HepG2 (cell line): ENCODE data around the gene ARHGEF16. TPM values are rescaled to one million over a fixed set of nuclear protein-coding genes. Genes with fewer than 3 reads are reported as not detected.

Experiments
- FOXO1 ChIP-seq: sonication (generic); formaldehyde crosslinking; IDR thresholded peaks from 2 replicates; pipeline ENCODE4 v1.4.0; 2020; ENCODE audit warnings: missing genetic modification reagents
- HOXA3 ChIP-seq: sonication (generic); formaldehyde crosslinking; IDR thresholded peaks from 2 replicates; pipeline ENCODE4 v1.5.0; 2020; ENCODE audit warnings: missing genetic modification reagents
- IKZF1 ChIP-seq: fragments of 450-650 bp; IDR thresholded peaks from 2 replicates; pipeline ENCODE4 v1.7.1; 2016
- KAT7 ChIP-seq: IDR thresholded peaks from 2 replicates; pipeline ENCODE4 v1.6.1; 2018; ENCODE audit warnings: borderline replicate concordance, missing compliant biosample characterization
- PHF21A ChIP-seq: sonication (generic); formaldehyde crosslinking; IDR thresholded peaks from 2 replicates; pipeline ENCODE4 v1.5.0; 2020; ENCODE audit warnings: mild to moderate bottlenecking, missing genetic modification reagents
- TBX2 ChIP-seq: sonication (generic); formaldehyde crosslinking; IDR thresholded peaks from 2 replicates; pipeline ENCODE4 v1.5.0; 2020; ENCODE audit warnings: missing genetic modification reagents, mild to moderate bottlenecking, borderline replicate concordance
- ZNF230 ChIP-seq: sonication (generic); formaldehyde crosslinking; IDR thresholded peaks from 2 replicates; pipeline ENCODE4 v1.4.0; 2020; ENCODE audit warnings: mild to moderate bottlenecking, missing genetic modification reagents
- ZNF337 ChIP-seq: sonication (generic); formaldehyde crosslinking; IDR thresholded peaks from 2 replicates; pipeline ENCODE4 v1.5.1; 2020; ENCODE audit warnings: missing genetic modification reagents, low read depth, mild to moderate bottlenecking, borderline replicate concordance
- ZNF430 ChIP-seq: sonication (generic); formaldehyde crosslinking; IDR thresholded peaks from 2 replicates; pipeline ENCODE4 v1.9.0; 2021; ENCODE audit warnings: mild to moderate bottlenecking, missing genetic modification reagents
- ZNF446 ChIP-seq: sonication (generic); formaldehyde crosslinking; IDR thresholded peaks from 2 replicates; pipeline ENCODE4 v1.5.0; 2020; ENCODE audit warnings: mild to moderate bottlenecking, missing genetic modification reagents
- ZNF552 ChIP-seq: sonication (generic); formaldehyde crosslinking; IDR thresholded peaks from 2 replicates; pipeline ENCODE4 v1.9.0; 2022; ENCODE audit warnings: missing genetic modification reagents, mild to moderate bottlenecking, borderline replicate concordance
- ZNF629 ChIP-seq: sonication (generic); formaldehyde crosslinking; conservative IDR thresholded peaks from 2 replicates; pipeline ENCODE4 v1.5.0; 2020; ENCODE audit warnings: missing genetic modification reagents
- ZNF660 ChIP-seq: sonication (generic); formaldehyde crosslinking; IDR thresholded peaks from 2 replicates; pipeline ENCODE4 v1.5.1; 2020; ENCODE audit warnings: mild to moderate bottlenecking, low read depth, missing genetic modification reagents, borderline replicate concordance
- polyA plus RNA-seq, 8 experiments: library from polyadenylated mRNA; depleted of rRNA in 3 of 8; stranded (reverse) in 7 of 8; unstranded in 1 of 8; fragments of >200 nt; fragmentation: Illumina TruSeq in 4 of 8; extraction: Trizol in 4 of 8; gene quantifications; 2 replicates each; pipeline versions ENCODE4 v1.2.1 to v1.2.3, GENCODE V29; 2011 to 2016; ENCODE audit warnings: low read depth in 4 of 8, missing spikeins in 1 of 8, mixed read lengths in 1 of 8; ENCODE audit not compliant: insufficient read depth in 1 of 8
- total RNA-seq, 5 experiments: library from RNA; depleted of rRNA; stranded (reverse); fragments of >200 nt; fragmentation: Illumina TruSeq; extraction: Trizol; gene quantifications; 2 replicates each; pipeline ENCODE4 v1.2.3, GENCODE V29; 2016; ENCODE audit warnings: low read depth in 1 of 5
- TF ChIP-seq, protein P1 (sequence below): sonication (generic); formaldehyde crosslinking; IDR thresholded peaks from 2 replicates; pipeline ENCODE4 v1.4.0; 2020; ENCODE audit warnings: mild to moderate bottlenecking, missing genetic modification reagents, borderline replicate concordance
- TF ChIP-seq, protein P2 (sequence below): sonication (generic); formaldehyde crosslinking; IDR thresholded peaks from 2 replicates; pipeline ENCODE4 v1.4.0; 2020; ENCODE audit warnings: missing genetic modification reagents
- TF ChIP-seq, protein P3 (sequence below): sonication (generic); formaldehyde crosslinking; IDR thresholded peaks from 2 replicates; pipeline ENCODE4 v1.5.0; 2020; ENCODE audit warnings: missing genetic modification reagents
- TF ChIP-seq, protein P4 (sequence below): sonication (generic); formaldehyde crosslinking; IDR thresholded peaks from 2 replicates; pipeline ENCODE4 v1.8.1; 2023; ENCODE audit warnings: mild to moderate bottlenecking, missing genetic modification reagents
- TF ChIP-seq, protein P5 (sequence below): IDR thresholded peaks from 2 replicates; pipeline ENCODE4 v1.6.1; 2016; ENCODE audit warnings: low read depth, borderline replicate concordance

The ARHGEF16 gene
- total and polyA plus RNA-seq, 2 of the 13 experiments (the other 11 are each of a cell fraction or from before 2014, with no cell fraction given) = 20.3 to 39.9 TPM

DNA sequence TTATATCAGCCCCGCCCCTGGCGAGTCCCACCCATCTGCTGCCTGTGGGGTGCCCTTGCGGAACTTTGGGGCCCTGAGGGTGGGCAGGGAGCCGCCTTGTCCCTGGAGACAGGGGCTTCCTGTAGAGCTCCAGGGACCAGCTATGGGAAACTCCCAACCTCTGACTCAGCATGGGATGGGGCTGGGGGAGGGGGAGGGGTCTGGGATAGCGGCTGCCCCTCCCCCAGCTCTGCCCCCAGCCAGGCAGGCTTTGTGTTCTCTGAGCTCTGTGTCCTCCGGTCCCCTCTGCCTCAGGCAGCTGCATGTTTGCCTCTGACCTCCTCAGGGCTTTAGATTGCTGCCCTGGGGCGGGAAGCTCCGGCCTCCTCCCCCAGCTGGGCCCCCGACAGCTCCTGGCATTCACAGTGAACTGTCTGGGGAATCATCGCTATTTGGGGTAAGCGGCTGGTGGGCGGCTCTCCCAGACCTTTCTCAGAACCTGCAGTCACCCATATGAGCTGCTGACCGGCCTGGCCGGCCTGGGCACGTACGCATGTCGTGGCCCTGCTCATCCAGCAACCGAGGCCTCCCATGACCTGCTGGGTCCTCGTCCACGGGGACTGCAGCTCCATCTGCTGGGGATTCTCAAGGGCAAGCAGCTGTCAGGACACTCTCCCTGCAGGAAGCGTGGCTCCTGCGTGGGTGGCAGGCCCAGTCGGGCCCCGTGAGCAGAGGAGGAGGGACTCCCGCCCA lies 17.1 kb downstream of the ARHGEF16 start (continued):
- TF ChIP-seq, protein P1, sequence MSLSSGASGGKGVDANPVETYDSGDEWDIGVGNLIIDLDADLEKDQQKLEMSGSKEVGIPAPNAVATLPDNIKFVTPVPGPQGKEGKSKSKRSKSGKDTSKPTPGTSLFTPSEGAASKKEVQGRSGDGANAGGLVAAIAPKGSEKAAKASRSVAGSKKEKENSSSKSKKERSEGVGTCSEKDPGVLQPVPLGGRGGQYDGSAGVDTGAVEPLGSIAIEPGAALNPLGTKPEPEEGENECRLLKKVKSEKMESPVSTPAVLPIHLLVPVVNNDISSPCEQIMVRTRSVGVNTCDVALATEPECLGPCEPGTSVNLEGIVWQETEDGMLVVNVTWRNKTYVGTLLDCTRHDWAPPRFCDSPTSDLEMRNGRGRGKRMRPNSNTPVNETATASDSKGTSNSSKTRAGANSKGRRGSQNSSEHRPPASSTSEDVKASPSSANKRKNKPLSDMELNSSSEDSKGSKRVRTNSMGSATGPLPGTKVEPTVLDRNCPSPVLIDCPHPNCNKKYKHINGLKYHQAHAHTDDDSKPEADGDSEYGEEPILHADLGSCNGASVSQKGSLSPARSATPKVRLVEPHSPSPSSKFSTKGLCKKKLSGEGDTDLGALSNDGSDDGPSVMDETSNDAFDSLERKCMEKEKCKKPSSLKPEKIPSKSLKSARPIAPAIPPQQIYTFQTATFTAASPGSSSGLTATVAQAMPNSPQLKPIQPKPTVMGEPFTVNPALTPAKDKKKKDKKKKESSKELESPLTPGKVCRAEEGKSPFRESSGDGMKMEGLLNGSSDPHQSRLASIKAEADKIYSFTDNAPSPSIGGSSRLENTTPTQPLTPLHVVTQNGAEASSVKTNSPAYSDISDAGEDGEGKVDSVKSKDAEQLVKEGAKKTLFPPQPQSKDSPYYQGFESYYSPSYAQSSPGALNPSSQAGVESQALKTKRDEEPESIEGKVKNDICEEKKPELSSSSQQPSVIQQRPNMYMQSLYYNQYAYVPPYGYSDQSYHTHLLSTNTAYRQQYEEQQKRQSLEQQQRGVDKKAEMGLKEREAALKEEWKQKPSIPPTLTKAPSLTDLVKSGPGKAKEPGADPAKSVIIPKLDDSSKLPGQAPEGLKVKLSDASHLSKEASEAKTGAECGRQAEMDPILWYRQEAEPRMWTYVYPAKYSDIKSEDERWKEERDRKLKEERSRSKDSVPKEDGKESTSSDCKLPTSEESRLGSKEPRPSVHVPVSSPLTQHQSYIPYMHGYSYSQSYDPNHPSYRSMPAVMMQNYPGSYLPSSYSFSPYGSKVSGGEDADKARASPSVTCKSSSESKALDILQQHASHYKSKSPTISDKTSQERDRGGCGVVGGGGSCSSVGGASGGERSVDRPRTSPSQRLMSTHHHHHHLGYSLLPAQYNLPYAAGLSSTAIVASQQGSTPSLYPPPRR (CRISPR knock-in tag) = peak; percentile 73
- 0 out of 2 replicates have a peak, but pooled peaks have one; percentile 35 for TF ChIP-seq ZNF337 (CRISPR knock-in tag)
- peak; percentile 78; the same call in 1 of the 2 replicates for TF ChIP-seq ZNF552 (CRISPR knock-in tag)
- TF ChIP-seq, protein P2, sequence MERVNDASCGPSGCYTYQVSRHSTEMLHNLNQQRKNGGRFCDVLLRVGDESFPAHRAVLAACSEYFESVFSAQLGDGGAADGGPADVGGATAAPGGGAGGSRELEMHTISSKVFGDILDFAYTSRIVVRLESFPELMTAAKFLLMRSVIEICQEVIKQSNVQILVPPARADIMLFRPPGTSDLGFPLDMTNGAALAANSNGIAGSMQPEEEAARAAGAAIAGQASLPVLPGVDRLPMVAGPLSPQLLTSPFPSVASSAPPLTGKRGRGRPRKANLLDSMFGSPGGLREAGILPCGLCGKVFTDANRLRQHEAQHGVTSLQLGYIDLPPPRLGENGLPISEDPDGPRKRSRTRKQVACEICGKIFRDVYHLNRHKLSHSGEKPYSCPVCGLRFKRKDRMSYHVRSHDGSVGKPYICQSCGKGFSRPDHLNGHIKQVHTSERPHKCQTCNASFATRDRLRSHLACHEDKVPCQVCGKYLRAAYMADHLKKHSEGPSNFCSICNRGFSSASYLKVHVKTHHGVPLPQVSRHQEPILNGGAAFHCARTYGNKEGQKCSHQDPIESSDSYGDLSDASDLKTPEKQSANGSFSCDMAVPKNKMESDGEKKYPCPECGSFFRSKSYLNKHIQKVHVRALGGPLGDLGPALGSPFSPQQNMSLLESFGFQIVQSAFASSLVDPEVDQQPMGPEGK (CRISPR knock-in tag) = peak; percentile 96
- peak; percentile 96 for TF ChIP-seq PHF21A (CRISPR knock-in tag)
- peak; percentile 88; the same call in 1 of the 2 replicates for TF ChIP-seq TBX2
- TF ChIP-seq ZNF230 (CRISPR knock-in tag) = no peak
- TF ChIP-seq IKZF1 = no peak
- TF ChIP-seq, protein P3, sequence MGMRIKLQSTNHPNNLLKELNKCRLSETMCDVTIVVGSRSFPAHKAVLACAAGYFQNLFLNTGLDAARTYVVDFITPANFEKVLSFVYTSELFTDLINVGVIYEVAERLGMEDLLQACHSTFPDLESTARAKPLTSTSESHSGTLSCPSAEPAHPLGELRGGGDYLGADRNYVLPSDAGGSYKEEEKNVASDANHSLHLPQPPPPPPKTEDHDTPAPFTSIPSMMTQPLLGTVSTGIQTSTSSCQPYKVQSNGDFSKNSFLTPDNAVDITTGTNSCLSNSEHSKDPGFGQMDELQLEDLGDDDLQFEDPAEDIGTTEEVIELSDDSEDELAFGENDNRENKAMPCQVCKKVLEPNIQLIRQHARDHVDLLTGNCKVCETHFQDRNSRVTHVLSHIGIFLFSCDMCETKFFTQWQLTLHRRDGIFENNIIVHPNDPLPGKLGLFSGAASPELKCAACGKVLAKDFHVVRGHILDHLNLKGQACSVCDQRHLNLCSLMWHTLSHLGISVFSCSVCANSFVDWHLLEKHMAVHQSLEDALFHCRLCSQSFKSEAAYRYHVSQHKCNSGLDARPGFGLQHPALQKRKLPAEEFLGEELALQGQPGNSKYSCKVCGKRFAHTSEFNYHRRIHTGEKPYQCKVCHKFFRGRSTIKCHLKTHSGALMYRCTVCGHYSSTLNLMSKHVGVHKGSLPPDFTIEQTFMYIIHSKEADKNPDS (CRISPR knock-in tag) = 0 out of 2 replicates have a peak, but pooled peaks have one; percentile 5
- TF ChIP-seq, protein P4, sequence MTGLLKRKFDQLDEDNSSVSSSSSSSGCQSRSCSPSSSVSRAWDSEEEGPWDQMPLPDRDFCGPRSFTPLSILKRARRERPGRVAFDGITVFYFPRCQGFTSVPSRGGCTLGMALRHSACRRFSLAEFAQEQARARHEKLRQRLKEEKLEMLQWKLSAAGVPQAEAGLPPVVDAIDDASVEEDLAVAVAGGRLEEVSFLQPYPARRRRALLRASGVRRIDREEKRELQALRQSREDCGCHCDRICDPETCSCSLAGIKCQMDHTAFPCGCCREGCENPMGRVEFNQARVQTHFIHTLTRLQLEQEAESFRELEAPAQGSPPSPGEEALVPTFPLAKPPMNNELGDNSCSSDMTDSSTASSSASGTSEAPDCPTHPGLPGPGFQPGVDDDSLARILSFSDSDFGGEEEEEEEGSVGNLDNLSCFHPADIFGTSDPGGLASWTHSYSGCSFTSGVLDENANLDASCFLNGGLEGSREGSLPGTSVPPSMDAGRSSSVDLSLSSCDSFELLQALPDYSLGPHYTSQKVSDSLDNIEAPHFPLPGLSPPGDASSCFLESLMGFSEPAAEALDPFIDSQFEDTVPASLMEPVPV (CRISPR knock-in tag) = no peak
- TF ChIP-seq ZNF629 = peak; percentile 42
- TF ChIP-seq HOXA3 (CRISPR knock-in tag) = peak; percentile 48
- TF ChIP-seq, protein P5, sequence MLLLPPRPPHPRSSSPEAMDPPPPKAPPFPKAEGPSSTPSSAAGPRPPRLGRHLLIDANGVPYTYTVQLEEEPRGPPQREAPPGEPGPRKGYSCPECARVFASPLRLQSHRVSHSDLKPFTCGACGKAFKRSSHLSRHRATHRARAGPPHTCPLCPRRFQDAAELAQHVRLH (CRISPR knock-in tag) = peak; percentile 71; the same call in 1 of the 2 replicates
- no peak; the same call in 1 of the 2 replicates for TF ChIP-seq KAT7 (CRISPR knock-in tag)
- 0 out of 2 replicates have a peak, but pooled peaks have one; percentile 35 for TF ChIP-seq FOXO1 (CRISPR knock-in tag)
- no peak for TF ChIP-seq ZNF446 (CRISPR knock-in tag)
- TF ChIP-seq ZNF660 (CRISPR knock-in tag) = no peak
- TF ChIP-seq ZNF430 (CRISPR knock-in tag) = peak; percentile 58; the same call in 1 of the 2 replicates
